ENCODE data around the gene PTPN14. TPM values are rescaled to one million over a fixed set of nuclear protein-coding genes. Genes with fewer than 3 reads are reported as not detected.

PTPN14 gene
- total and polyA plus RNA-seq, 4 donors: 7.3 to 50.5 (median 28.2) TPM

GRCh38 chr1:214520544-214521165 is 30.7 kb downstream of the PTPN14 start:
- Histone ChIP-seq H3K4me1 (ENCODE audit: control insufficient read depth in 1 of 2, insufficient read depth in 2 of 2, low read length in 2 of 2) (peaks cover 0 to 2% of the 10 kb centered on the region in 2 donors), H3K27ac (ENCODE audit: low read depth in 1 of 2, low read length in 2 of 2) (no peak overlapping the region), H3K4me3 (ENCODE audit: low read length in 2 of 2) (no peak overlapping the region), H3K27me3 (ENCODE audit: control insufficient read depth in 1 of 2, insufficient read depth in 2 of 2, low read length in 1 of 2) (no peaks in the 10 kb centered on the region), H3K9me3 (ENCODE audit: control insufficient read depth, low read length) (no peaks in the 10 kb centered on the region), H3K36me3 (ENCODE audit: control insufficient read depth in 1 of 2, insufficient read depth in 2 of 2, low read length in 1 of 2) (no peaks in the 10 kb centered on the region)
- ATAC-seq (ENCODE audit: low FRiP score) (no peak), DNase-seq (no peak)
- intact Hi-C loops (cut with DNase I): no loop called here
- 95 to 96% methylated on average over 3 of the region's 3 CpGs for WGBS, 2 donors

DNA sequence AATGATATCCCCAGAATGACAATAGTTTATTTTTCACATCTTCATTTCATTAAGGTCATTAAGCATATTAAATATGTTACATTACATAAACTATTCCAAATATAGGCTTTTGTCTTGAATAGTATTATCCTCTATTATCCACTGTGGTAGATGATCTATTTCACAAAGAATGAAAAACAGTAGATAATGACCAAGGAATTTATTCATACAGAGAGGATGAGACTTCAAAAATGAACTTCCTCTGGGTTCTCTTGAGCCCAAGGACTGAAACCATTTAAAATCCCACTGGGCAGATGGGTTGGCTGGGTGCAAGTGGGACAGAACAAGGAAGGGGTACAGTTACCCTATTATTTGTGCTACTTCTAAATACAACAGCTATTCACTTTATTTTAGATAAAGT is 33.0 kb downstream of the PTPN14 start:
- peaks cover 0 to 2% of the 10 kb centered on the region in 2 donors for H3K4me1 ChIP-seq (ENCODE audit: control insufficient read depth in 1 of 2, insufficient read depth in 2 of 2, low read length in 2 of 2)
- H3K27ac ChIP-seq (ENCODE audit: low read depth in 1 of 2, low read length in 2 of 2): no peak overlapping the region
- no peak overlapping the region for H3K4me3 ChIP-seq (ENCODE audit: low read length in 2 of 2)
- DNase-seq (no peak), ATAC-seq (ENCODE audit: low FRiP score) (no peak)
- no peaks in the 10 kb centered on the region for H3K9me3 ChIP-seq (ENCODE audit: control insufficient read depth, low read length)
- no peaks in the 10 kb centered on the region for H3K36me3 ChIP-seq (ENCODE audit: control insufficient read depth in 1 of 2, insufficient read depth in 2 of 2, low read length in 1 of 2)
- intact Hi-C loops (cut with DNase I): no loop called here
- no peaks in the 10 kb centered on the region for H3K27me3 ChIP-seq (ENCODE audit: control insufficient read depth in 1 of 2, insufficient read depth in 2 of 2, low read length in 1 of 2)

GRCh38 chr1:214516434-214517326 is 34.7 kb downstream of the PTPN14 start:
- Histone ChIP-seq H3K36me3 (ENCODE audit: control insufficient read depth in 1 of 2, insufficient read depth in 2 of 2, low read length in 1 of 2) (no peaks in the 10 kb centered on the region), H3K27me3 (ENCODE audit: control insufficient read depth in 1 of 2, insufficient read depth in 2 of 2, low read length in 1 of 2) (no peaks in the 10 kb centered on the region), H3K4me3 (ENCODE audit: low read length in 2 of 2) (no peak overlapping the region), H3K9me3 (ENCODE audit: control insufficient read depth, low read length) (no peaks in the 10 kb centered on the region), H3K27ac (ENCODE audit: low read depth in 1 of 2, low read length in 2 of 2) (no peak overlapping the region), H3K4me1 (ENCODE audit: control insufficient read depth in 1 of 2, insufficient read depth in 2 of 2, low read length in 2 of 2) (peaks cover 0 to 2% of the 10 kb centered on the region in 2 donors)
- WGBS, 2 donors: 91 to 93% methylated on average over 6 of the region's 6 CpGs
- intact Hi-C loops (cut with DNase I): no loop called here
- no peak for ATAC-seq (ENCODE audit: low FRiP score)
- DNase-seq: no peak

DNA sequence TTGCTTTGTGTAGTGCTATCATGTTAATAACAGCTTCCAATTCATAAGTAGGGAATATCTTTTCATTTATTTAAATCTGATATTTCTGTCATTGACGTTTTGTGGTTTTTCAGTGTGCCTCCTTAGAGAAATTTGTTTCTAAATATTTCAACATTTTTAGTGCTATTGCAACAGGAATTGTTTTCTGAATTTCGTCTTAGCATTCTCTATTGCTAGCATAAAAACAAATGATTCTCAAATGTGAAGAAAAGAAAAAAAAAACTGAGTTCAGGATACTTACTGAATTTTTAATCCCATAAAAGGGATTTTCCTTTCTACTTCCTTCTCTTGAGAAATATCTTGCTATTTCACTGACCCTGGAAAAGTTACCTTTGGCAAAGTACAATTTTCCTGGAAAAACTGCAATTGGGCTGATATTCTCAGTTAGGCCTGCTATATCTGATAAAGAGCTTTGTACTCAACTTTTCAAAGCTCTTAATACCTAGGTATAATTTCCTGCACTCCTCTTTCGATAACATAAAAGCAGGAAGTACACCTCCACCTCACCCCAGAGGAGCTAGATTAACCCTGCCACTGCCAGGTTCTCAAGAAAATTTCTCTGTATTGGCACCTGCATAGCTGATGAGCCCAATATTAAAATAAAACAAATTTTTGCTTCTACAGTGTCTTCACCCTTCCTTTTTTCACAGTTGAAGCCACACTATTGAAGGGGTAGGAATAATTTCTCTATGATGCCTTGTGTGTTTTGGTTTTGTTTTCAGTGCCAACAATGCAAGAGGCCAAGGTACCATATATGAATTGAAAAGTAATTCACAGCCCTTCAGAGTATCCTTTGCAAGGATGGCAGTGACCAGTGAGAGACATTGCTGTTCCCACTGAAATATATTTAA is 35.6 kb downstream of the PTPN14 start:
- Histone ChIP-seq H3K4me1 (ENCODE audit: control insufficient read depth in 1 of 2, insufficient read depth in 2 of 2, low read length in 2 of 2) (peaks cover 0 to 2% of the 10 kb centered on the region in 2 donors), H3K36me3 (ENCODE audit: control insufficient read depth in 1 of 2, insufficient read depth in 2 of 2, low read length in 1 of 2) (no peaks in the 10 kb centered on the region), H3K4me3 (ENCODE audit: low read length in 2 of 2) (no peak overlapping the region), H3K27ac (ENCODE audit: low read depth in 1 of 2, low read length in 2 of 2) (no peak overlapping the region), H3K9me3 (ENCODE audit: control insufficient read depth, low read length) (no peaks in the 10 kb centered on the region), H3K27me3 (ENCODE audit: control insufficient read depth in 1 of 2, insufficient read depth in 2 of 2, low read length in 1 of 2) (no peaks in the 10 kb centered on the region)
- intact Hi-C loops (cut with DNase I): no loop called here
- no peak for DNase-seq
- 78 to 84% methylated on average over 3 of the region's 3 CpGs for WGBS, 2 donors
- no peak for ATAC-seq (ENCODE audit: low FRiP score)

DNA sequence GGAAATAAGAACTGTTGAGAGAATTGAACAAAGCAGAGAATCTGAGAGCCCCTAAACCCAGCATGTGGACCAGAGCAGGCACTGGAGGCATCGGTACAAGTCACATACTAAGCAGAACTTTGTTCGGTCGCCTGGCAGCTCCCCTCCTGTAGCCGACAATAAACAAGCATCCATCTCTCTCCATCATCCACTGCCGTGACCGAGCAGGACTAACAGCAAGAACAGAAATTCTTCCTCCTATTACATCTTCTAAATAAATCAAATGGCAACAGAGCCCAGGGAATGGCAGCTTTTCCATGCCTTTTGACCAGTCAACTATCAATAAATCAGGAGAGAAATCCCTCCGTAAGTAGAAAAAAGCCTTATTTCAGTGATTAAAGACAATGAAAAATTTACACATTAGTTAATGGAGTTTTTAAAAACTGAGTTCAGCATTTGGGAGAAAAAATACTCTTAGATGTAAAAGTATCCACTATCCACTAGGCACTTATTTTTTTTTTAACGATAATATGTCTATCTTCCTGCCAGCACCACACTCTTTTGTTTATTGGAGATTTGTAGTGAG is 36.5 kb downstream of the PTPN14 start:
- Histone ChIP-seq H3K4me1 (ENCODE audit: control insufficient read depth in 1 of 2, insufficient read depth in 2 of 2, low read length in 2 of 2) (peaks cover 0 to 2% of the 10 kb centered on the region in 2 donors), H3K4me3 (ENCODE audit: low read length in 2 of 2) (no peak overlapping the region)

GRCh38 chr1:214514032-214514818 is 37.2 kb downstream of the PTPN14 start:
- ATAC-seq (ENCODE audit: low FRiP score) (peak; percentile 15), DNase-seq (no peak)
- Histone ChIP-seq H3K4me1 (ENCODE audit: control insufficient read depth in 1 of 2, insufficient read depth in 2 of 2, low read length in 2 of 2) (peaks cover 0 to 2% of the 10 kb centered on the region in 2 donors), H3K9me3 (ENCODE audit: control insufficient read depth, low read length) (no peaks in the 10 kb centered on the region), H3K36me3 (ENCODE audit: control insufficient read depth in 1 of 2, insufficient read depth in 2 of 2, low read length in 1 of 2) (no peaks in the 10 kb centered on the region), H3K27me3 (ENCODE audit: control insufficient read depth in 1 of 2, insufficient read depth in 2 of 2, low read length in 1 of 2) (no peaks in the 10 kb centered on the region), H3K27ac (ENCODE audit: low read depth in 1 of 2, low read length in 2 of 2) (no peak overlapping the region), H3K4me3 (ENCODE audit: low read length in 2 of 2) (no peak overlapping the region)
- intact Hi-C loops (cut with DNase I): no loop called here
- WGBS, 2 donors: 79 to 82% methylated on average over 9 of the region's 9 CpGs

More for the DNA sequence above, 36.5 kb downstream of the PTPN14 start:
- intact Hi-C loops (cut with DNase I): no loop called here
- Histone ChIP-seq H3K27me3 (ENCODE audit: control insufficient read depth in 1 of 2, insufficient read depth in 2 of 2, low read length in 1 of 2) (no peaks in the 10 kb centered on the region), H3K27ac (ENCODE audit: low read depth in 1 of 2, low read length in 2 of 2) (no peak overlapping the region), H3K36me3 (ENCODE audit: control insufficient read depth in 1 of 2, insufficient read depth in 2 of 2, low read length in 1 of 2) (no peaks in the 10 kb centered on the region), H3K9me3 (ENCODE audit: control insufficient read depth, low read length) (no peaks in the 10 kb centered on the region)
- 72 to 80% methylated on average over 8 of the region's 8 CpGs for WGBS, 2 donors
- ATAC-seq (ENCODE audit: low FRiP score): no peak
- no peak for DNase-seq

DNA sequence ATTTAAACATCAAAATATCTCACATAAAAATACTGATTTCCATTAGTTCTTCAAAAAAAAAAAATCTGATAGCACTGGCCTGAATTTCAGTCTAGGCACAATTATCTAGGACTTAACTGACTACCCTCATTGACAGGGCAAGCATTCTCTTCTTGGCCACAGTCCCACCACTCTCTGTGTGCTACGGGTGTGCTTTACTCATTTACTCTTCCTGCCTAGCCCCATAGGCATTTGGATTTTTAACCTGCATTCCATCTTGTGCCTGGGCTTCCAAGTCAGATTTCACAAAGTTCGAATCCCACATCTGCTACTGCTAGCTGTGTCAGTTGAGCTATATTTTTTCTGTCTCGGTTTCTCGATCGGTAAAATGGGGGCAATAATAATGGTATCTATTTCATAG is 38.0 kb downstream of the PTPN14 start:
- Histone ChIP-seq H3K4me1 (ENCODE audit: control insufficient read depth in 1 of 2, insufficient read depth in 2 of 2, low read length in 2 of 2) (peaks cover 0 to 2% of the 10 kb centered on the region in 2 donors), H3K27ac (ENCODE audit: low read depth in 1 of 2, low read length in 2 of 2) (no peak overlapping the region), H3K4me3 (ENCODE audit: low read length in 2 of 2) (no peak overlapping the region), H3K27me3 (ENCODE audit: control insufficient read depth in 1 of 2, insufficient read depth in 2 of 2, low read length in 1 of 2) (no peaks in the 10 kb centered on the region), H3K36me3 (ENCODE audit: control insufficient read depth in 1 of 2, insufficient read depth in 2 of 2, low read length in 1 of 2) (no peaks in the 10 kb centered on the region), H3K9me3 (ENCODE audit: control insufficient read depth, low read length) (no peaks in the 10 kb centered on the region)
- DNase-seq (no peak), ATAC-seq (ENCODE audit: low FRiP score) (no peak)
- intact Hi-C loops (cut with DNase I): no loop called here
- WGBS, 2 donors: 83% methylated on average over 5 of the region's 5 CpGs

DNA sequence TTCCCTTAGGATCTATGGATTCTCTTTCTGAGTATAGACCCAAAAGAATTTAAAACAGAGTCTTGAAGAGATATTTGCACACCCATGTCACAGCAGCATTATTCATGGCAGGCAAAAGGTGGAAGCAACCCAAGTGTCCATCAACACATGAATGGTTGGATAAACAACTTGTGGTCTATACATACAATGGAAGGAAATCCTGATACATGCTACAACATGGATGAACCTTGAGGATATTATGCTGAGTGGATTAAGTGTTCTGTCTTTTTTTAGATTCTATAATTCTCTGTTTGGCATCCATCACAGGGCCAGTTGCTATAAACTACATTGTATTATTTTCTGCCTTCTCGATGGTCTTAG is 39.8 kb downstream of the PTPN14 start:
- Histone ChIP-seq H3K27ac (ENCODE audit: low read depth in 1 of 2, low read length in 2 of 2) (no peak overlapping the region), H3K27me3 (ENCODE audit: control insufficient read depth in 1 of 2, insufficient read depth in 2 of 2, low read length in 1 of 2) (no peaks in the 10 kb centered on the region), H3K36me3 (ENCODE audit: control insufficient read depth in 1 of 2, insufficient read depth in 2 of 2, low read length in 1 of 2) (no peaks in the 10 kb centered on the region), H3K9me3 (ENCODE audit: control insufficient read depth, low read length) (no peaks in the 10 kb centered on the region), H3K4me3 (ENCODE audit: low read length in 2 of 2) (no peak overlapping the region), H3K4me1 (ENCODE audit: control insufficient read depth in 1 of 2, insufficient read depth in 2 of 2, low read length in 2 of 2) (peaks cover 0 to 2% of the 10 kb centered on the region in 2 donors)
- 90% methylated on average over 1 of the region's 1 CpG for WGBS, 2 donors
- intact Hi-C loops (cut with DNase I): no loop called here
- DNase-seq: no peak
- ATAC-seq (ENCODE audit: low FRiP score): no peak

Data from aorta (tissue), 5 donors.